BLaER1 (cell line): ENCODE data around the gene ADGRF1.
"Not testable (repeated sequence)": the region's sequence is repeated elsewhere in the genome, so short reads cannot be mapped to it uniquely, and the experiment has no call there.

ENCODE experiments used
- H3K27ac ChIP-seq: shearing (Covaris generic); formaldehyde crosslinking; 2 replicates; pipeline ENCODE4 v1.8.1; 2022
- H3K27me3 ChIP-seq: shearing (Covaris generic); formaldehyde crosslinking; 2 replicates; pipeline ENCODE4 v1.8.1; 2022
- H3K36me3 ChIP-seq: shearing (Covaris generic); formaldehyde crosslinking; 2 replicates; pipeline ENCODE4 v1.8.1; 2022
- H3K4me1 ChIP-seq: shearing (Covaris generic); formaldehyde crosslinking; 2 replicates; pipeline ENCODE4 v1.8.1; 2022
- H3K4me2 ChIP-seq: shearing (Covaris generic); formaldehyde crosslinking; 2 replicates; pipeline ENCODE4 v1.8.1; 2022
- H3K4me3 ChIP-seq: shearing (Covaris generic); formaldehyde crosslinking; 2 replicates; pipeline ENCODE4 v1.8.1; 2022
- H3K9ac ChIP-seq: shearing (Covaris generic); formaldehyde crosslinking; 2 replicates; pipeline ENCODE4 v1.8.1; 2022
- H3K9me3 ChIP-seq: shearing (Covaris generic); formaldehyde crosslinking; 2 replicates; pipeline ENCODE4 v1.8.1; 2022
- H4K20me1 ChIP-seq: shearing (Covaris generic); formaldehyde crosslinking; 2 replicates; pipeline ENCODE4 v1.8.1; 2022
- Cebpa-rat ChIP-seq: shearing (Covaris generic); IDR thresholded peaks from 2 replicates; pipeline ENCODE4 v1.8.1; 2022

Gene ADGRF1

DNA sequence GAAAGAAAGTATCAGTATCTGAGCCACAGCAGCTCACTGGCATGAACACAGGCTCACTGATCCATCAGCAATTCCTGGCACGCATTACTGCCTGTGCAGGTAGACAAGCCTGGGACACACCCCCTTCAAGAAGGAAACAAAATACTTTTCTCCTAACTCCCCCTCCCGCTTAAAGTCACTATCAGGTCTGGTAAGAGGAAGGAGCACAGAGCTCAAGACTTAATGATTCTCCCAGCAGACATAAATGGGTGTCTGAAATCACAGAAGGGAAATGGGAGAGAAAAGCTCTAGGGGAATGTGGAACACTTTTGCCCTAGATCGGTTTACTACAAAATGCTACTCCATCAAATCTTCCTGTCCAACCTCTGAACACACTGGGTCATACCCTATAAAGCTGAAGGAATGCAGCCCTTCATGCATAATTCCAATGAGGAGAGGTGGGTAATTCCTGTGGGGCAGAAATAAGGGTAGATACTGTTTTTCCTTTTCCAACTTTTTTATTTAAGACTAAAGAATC is at the start of gene ADGRF1:
ADGRF1 (minus strand) TSS at position 58 of the 517 bp plus-strand sequence. CDS start 13,271 bp downstream, outside the sequence.
- H3K27ac ChIP-seq: no peak within 1 kb of the TSS
- no peaks in the 10 kb centered on the region for H4K20me1 ChIP-seq

GRCh38 chr6:47090881-47091280 is 48.7 kb upstream of the ADGRF1 start:
- H3K9me3 ChIP-seq: no peaks in the 10 kb centered on the region
- H3K27me3 ChIP-seq: no peaks in the 10 kb centered on the region
- no peak for TF ChIP-seq Cebpa-rat
- no peaks in the 10 kb centered on the region for H3K4me1 ChIP-seq
- H3K9ac ChIP-seq: no peak overlapping the region
- H4K20me1 ChIP-seq: no peaks in the 10 kb centered on the region
- no peak overlapping the region for H3K4me2 ChIP-seq
- H3K4me3 ChIP-seq: no peak overlapping the region
- no peak overlapping the region for H3K27ac ChIP-seq
- no peaks in the 10 kb centered on the region for H3K36me3 ChIP-seq

More for the DNA sequence above, at the start of gene ADGRF1:
- Histone ChIP-seq H3K4me2 (no peak within 1 kb of the TSS), H3K36me3 (no peaks in the 10 kb centered on the region), H3K4me3 (no peak within 1 kb of the TSS), H3K4me1 (no peaks in the 10 kb centered on the region; the same call in 1 of the 2 replicates), H3K9ac (no peak within 1 kb of the TSS), H3K27me3 (no peaks in the 10 kb centered on the region), H3K9me3 (no peaks in the 10 kb centered on the region)
- no peak for TF ChIP-seq Cebpa-rat

DNA sequence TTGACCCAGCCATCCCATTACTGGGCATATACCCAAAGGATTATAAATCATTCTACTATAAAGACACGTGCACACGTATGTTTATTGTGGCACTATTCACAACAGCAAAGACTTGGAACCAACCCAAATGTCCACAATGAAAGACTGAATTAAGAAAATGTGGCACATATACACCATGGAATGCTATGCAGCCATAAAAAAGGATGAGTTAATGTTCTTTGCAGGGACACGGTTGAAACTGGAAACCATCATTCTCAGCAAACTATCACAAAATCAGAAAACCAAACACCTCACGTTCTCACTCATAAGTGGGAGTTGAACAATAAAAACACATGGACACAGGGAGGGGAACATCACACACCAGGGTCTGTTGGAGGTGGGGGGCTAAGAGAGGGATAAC is 47.3 kb upstream of the ADGRF1 start:
- not testable (repeated sequence) for H3K36me3 ChIP-seq, H4K20me1 ChIP-seq, H3K27ac ChIP-seq, H3K4me2 ChIP-seq, H3K4me1 ChIP-seq, H3K27me3 ChIP-seq, H3K9ac ChIP-seq, H3K9me3 ChIP-seq, H3K4me3 ChIP-seq

- TF ChIP-seq Cebpa-rat: no peak
- Histone ChIP-seq H3K9me3 (no peaks in the 10 kb centered on the region), H3K27me3 (no peaks in the 10 kb centered on the region), H3K9ac (no peak overlapping the region), H3K4me3 (no peak overlapping the region), H3K4me1 (no peaks in the 10 kb centered on the region), H3K27ac (no peak overlapping the region), H4K20me1 (no peaks in the 10 kb centered on the region), H3K36me3 (no peaks in the 10 kb centered on the region), H3K4me2 (no peak overlapping the region)
These were observed 44.1 kb upstream of the ADGRF1 start for GRCh38 chr6:47086051-47086770.

GRCh38 chr6:47084610-47085009 is 42.5 kb upstream of the ADGRF1 start:
- H3K9ac ChIP-seq: no peak overlapping the region
- TF ChIP-seq Cebpa-rat: no peak
- H3K4me1 ChIP-seq: no peaks in the 10 kb centered on the region

GRCh38 chr6:47083586-47084047 is 41.5 kb upstream of the ADGRF1 start:
- Histone ChIP-seq H3K27me3 (no peaks in the 10 kb centered on the region), H4K20me1 (no peaks in the 10 kb centered on the region), H3K9me3 (no peaks in the 10 kb centered on the region), H3K4me1 (no peaks in the 10 kb centered on the region), H3K9ac (no peak overlapping the region), H3K4me2 (no peak overlapping the region), H3K27ac (no peak overlapping the region), H3K4me3 (no peak overlapping the region), H3K36me3 (no peaks in the 10 kb centered on the region)
- TF ChIP-seq Cebpa-rat: no peak

More at GRCh38 chr6:47084610-47085009, 42.5 kb upstream of the ADGRF1 start:
- no peaks in the 10 kb centered on the region for H3K27me3 ChIP-seq
- H4K20me1 ChIP-seq: no peaks in the 10 kb centered on the region
- no peak overlapping the region for H3K4me2 ChIP-seq
- H3K9me3 ChIP-seq: no peaks in the 10 kb centered on the region
- no peaks in the 10 kb centered on the region for H3K36me3 ChIP-seq
- no peak overlapping the region for H3K4me3 ChIP-seq
- H3K27ac ChIP-seq: no peak overlapping the region

GRCh38 chr6:47080083-47080596 is 38.0 kb upstream of the ADGRF1 start:
- no peak overlapping the region for H3K27ac ChIP-seq
- H3K27me3 ChIP-seq: no peaks in the 10 kb centered on the region
- no peaks in the 10 kb centered on the region for H3K4me1 ChIP-seq
- H3K36me3 ChIP-seq: no peaks in the 10 kb centered on the region
- no peaks in the 10 kb centered on the region for H4K20me1 ChIP-seq
- no peak overlapping the region for H3K4me3 ChIP-seq
- H3K4me2 ChIP-seq: no peak overlapping the region
- H3K9me3 ChIP-seq: no peaks in the 10 kb centered on the region
- H3K9ac ChIP-seq: no peak overlapping the region
- no peak for TF ChIP-seq Cebpa-rat

GRCh38 chr6:47079638-47080037 is 37.5 kb upstream of the ADGRF1 start:
- H3K36me3 ChIP-seq: no peaks in the 10 kb centered on the region
- H3K9ac ChIP-seq: no peak overlapping the region
- H3K4me2 ChIP-seq: no peak overlapping the region
- no peaks in the 10 kb centered on the region for H3K27me3 ChIP-seq
- no peak overlapping the region for H3K27ac ChIP-seq
- no peaks in the 10 kb centered on the region for H4K20me1 ChIP-seq
- no peaks in the 10 kb centered on the region for H3K9me3 ChIP-seq
- no peaks in the 10 kb centered on the region for H3K4me1 ChIP-seq
- H3K4me3 ChIP-seq: no peak overlapping the region
- TF ChIP-seq Cebpa-rat: no peak

GRCh38 chr6:47078991-47079390 is 36.9 kb upstream of the ADGRF1 start:
- Histone ChIP-seq H3K4me1 (no peaks in the 10 kb centered on the region), H4K20me1 (no peaks in the 10 kb centered on the region), H3K27me3 (no peaks in the 10 kb centered on the region), H3K9ac (no peak overlapping the region), H3K9me3 (no peaks in the 10 kb centered on the region), H3K4me2 (no peak overlapping the region), H3K4me3 (no peak overlapping the region), H3K36me3 (no peaks in the 10 kb centered on the region), H3K27ac (no peak overlapping the region)
- TF ChIP-seq Cebpa-rat: no peak
